Measurements from ENCODE around the gene ZFP92. TPM values are rescaled to one million over a fixed set of nuclear protein-coding genes. Genes with fewer than 3 reads are reported as not detected.
"Not testable (repeated sequence)": the region's sequence is repeated elsewhere in the genome, so short reads cannot be mapped to it uniquely, and the experiment has no call there.

ZFP92 gene
- total RNA-seq, 1 experiment from 2014 or later, result not detected

DNA sequence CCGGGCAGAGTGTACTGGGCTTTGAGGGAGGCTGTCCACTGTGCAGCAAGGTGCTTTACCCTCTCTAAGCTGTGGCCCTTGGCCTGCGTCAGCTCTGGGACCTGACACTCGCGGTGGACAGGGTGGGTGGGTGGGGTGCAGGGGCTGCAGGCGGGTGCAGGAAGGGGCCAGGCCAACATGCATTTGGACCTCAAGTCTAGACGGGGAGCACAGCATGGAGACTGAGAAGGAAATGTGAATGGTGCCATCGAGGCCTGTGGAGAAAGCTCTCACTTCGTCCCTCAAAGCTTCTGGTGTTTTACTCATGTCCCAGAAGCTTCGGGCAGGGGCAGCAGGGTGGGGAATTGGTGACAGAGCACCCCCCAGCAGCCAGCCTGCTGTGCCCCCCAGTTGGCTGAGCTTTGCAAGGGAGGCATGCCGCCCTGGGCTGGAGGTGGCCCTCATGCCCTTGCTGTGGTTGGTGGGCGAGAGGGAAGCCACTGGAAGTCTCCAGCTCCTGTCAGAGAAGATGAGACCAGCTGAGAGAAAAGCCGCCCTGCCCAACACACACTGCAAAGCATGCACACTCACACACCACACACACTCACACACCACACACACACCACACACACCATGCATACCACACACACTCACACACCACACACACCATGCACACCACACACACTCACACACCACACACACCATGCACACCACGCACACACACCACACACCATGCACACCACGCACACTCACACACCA lies 22.4 kb upstream of the ZFP92 start:
- no peaks in the 10 kb centered on the region for H3K27me3 ChIP-seq (ENCODE audit: low read length)
- no peaks in the 10 kb centered on the region for H3K4me1 ChIP-seq (ENCODE audit: low read length)
- no peak overlapping the region for H2AFZ ChIP-seq (ENCODE audit: low read length)
- no peak overlapping the region for H3K4me2 ChIP-seq (ENCODE audit: low read depth, low read length, poor library complexity, severe bottlenecking)
- no peaks in the 10 kb centered on the region for H3K79me2 ChIP-seq (ENCODE audit: low read length)
- no peaks in the 10 kb centered on the region for H4K20me1 ChIP-seq (ENCODE audit: insufficient read depth, low read depth, low read length)
- H3K36me3 ChIP-seq (ENCODE audit: insufficient read depth, low read length), result no peaks in the 10 kb centered on the region
- no peak for DNase-seq
- no peaks in the 10 kb centered on the region for H3K9me2 ChIP-seq (replicated peaks; ENCODE audit: insufficient read depth, low read length)
- H3K27ac ChIP-seq (ENCODE audit: low read length), result no peak overlapping the region
- H3K9me3 ChIP-seq (ENCODE audit: low read length), result no peaks in the 10 kb centered on the region
- no peak overlapping the region for H3K9ac ChIP-seq (ENCODE audit: low read length)
- no peak overlapping the region for H3K4me3 ChIP-seq (ENCODE audit: low read length)

- H3K36me3 ChIP-seq (ENCODE audit: insufficient read depth, low read length); H3K27ac ChIP-seq (ENCODE audit: low read length); H3K9me3 ChIP-seq (ENCODE audit: low read length); H4K20me1 ChIP-seq (ENCODE audit: insufficient read depth, low read depth, low read length); H3K27me3 ChIP-seq (ENCODE audit: low read length); H3K9ac ChIP-seq (ENCODE audit: low read length); H3K79me2 ChIP-seq (ENCODE audit: low read length); H3K4me1 ChIP-seq (ENCODE audit: low read length); H3K4me3 ChIP-seq (ENCODE audit: low read length); H3K9me2 ChIP-seq (replicated peaks; ENCODE audit: insufficient read depth, low read length); H2AFZ ChIP-seq (ENCODE audit: low read length); DNase-seq; H3K4me2 ChIP-seq (ENCODE audit: low read depth, low read length, poor library complexity, severe bottlenecking): not testable (repeated sequence)
These were observed 21.9 kb upstream of the ZFP92 start for GRCh38 chrX:153389460-153389768.

DNA sequence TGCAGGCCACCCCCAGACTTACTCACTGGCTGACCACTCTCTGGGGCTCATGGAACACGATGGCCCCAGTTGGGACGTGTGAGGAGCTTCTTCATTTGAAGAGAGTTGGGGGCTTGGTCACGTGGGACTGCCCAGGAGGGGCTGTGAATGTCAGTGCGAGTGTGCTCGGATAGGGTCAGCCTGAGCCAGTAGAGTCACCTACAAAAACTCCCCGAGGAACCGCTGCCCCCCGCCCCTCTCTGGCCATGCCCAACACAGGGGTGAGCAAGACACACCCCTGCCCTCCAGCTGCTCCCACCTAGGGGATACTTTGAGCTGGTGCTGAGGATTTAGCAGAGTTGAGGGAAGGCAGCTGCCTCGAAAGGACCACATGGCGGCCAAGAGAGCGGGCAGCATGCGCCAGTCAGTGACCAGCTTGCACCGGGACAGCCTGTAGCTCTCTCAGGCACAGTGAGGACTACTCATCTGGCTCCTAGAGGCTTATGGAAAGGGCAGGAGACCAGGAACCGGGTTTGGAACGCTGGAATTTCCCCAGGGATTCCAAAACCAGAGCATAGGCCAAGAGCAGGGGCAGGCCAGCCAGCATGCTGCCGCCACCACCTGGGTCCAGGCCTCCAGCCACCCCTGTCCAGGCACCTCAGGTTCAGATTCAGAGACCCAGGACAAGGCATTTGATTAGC lies 18.5 kb upstream of the ZFP92 start:
- no peaks in the 10 kb centered on the region for H3K79me2 ChIP-seq (ENCODE audit: low read length)
- H3K9ac ChIP-seq (ENCODE audit: low read length), result no peak overlapping the region
- H3K27ac ChIP-seq (ENCODE audit: low read length), result no peak overlapping the region
- no peak for DNase-seq
- H3K4me2 ChIP-seq (ENCODE audit: low read depth, low read length, poor library complexity, severe bottlenecking), result no peak overlapping the region
- no peaks in the 10 kb centered on the region for H4K20me1 ChIP-seq (ENCODE audit: insufficient read depth, low read depth, low read length)
- H3K4me1 ChIP-seq (ENCODE audit: low read length), result no peaks in the 10 kb centered on the region
- no peak overlapping the region for H2AFZ ChIP-seq (ENCODE audit: low read length)
- H3K27me3 ChIP-seq (ENCODE audit: low read length), result no peaks in the 10 kb centered on the region
- no peaks in the 10 kb centered on the region for H3K9me3 ChIP-seq (ENCODE audit: low read length)
- no peaks in the 10 kb centered on the region for H3K9me2 ChIP-seq (replicated peaks; ENCODE audit: insufficient read depth, low read length)
- no peaks in the 10 kb centered on the region for H3K36me3 ChIP-seq (ENCODE audit: insufficient read depth, low read length)
- no peak overlapping the region for H3K4me3 ChIP-seq (ENCODE audit: low read length)

DNA sequence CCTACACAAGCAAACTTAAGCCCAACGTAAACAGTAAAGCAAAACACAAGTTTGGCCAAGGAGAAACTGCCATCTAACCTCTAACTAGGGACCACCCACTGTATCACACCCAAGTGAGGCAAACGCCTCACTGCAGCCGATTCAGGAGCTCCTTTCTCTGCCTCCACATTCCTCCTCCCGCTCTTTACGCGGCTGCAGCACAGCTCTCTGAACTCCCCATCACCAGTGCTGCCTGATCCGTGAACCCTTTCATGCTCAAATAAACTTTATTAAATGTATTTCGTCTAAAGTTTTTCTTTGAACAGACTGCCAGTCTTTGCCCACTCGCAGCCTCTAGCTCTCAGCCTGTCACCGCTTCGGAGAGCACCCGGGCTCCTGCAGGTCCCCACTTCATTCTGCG lies 16.7 kb upstream of the ZFP92 start:
- H3K9me2 ChIP-seq (replicated peaks; ENCODE audit: insufficient read depth, low read length), result no peaks in the 10 kb centered on the region

GRCh38 chrX:153395613-153396319 lies 15.5 kb upstream of the ZFP92 start:
- Histone ChIP-seq H3K4me2 (ENCODE audit: low read depth, low read length, poor library complexity, severe bottlenecking) (no peak overlapping the region), H3K27ac (ENCODE audit: low read length) (no peak overlapping the region), H2AFZ (ENCODE audit: low read length) (no peak overlapping the region), H3K36me3 (ENCODE audit: insufficient read depth, low read length) (no peaks in the 10 kb centered on the region), H3K9me2 (replicated peaks; ENCODE audit: insufficient read depth, low read length) (no peaks in the 10 kb centered on the region), H3K4me3 (ENCODE audit: low read length) (no peak overlapping the region), H3K9me3 (ENCODE audit: low read length) (no peaks in the 10 kb centered on the region), H3K79me2 (ENCODE audit: low read length) (no peaks in the 10 kb centered on the region), H3K4me1 (ENCODE audit: low read length) (no peaks in the 10 kb centered on the region), H3K27me3 (ENCODE audit: low read length) (no peaks in the 10 kb centered on the region), H3K9ac (ENCODE audit: low read length) (no peak overlapping the region), H4K20me1 (ENCODE audit: insufficient read depth, low read depth, low read length) (no peaks in the 10 kb centered on the region)
- DNase-seq, result no peak

More for the DNA sequence above, 16.7 kb upstream of the ZFP92 start:
- H4K20me1 ChIP-seq (ENCODE audit: insufficient read depth, low read depth, low read length), result no peaks in the 10 kb centered on the region
- no peaks in the 10 kb centered on the region for H3K9me3 ChIP-seq (ENCODE audit: low read length)
- H3K4me3 ChIP-seq (ENCODE audit: low read length), result no peak overlapping the region
- no peaks in the 10 kb centered on the region for H3K27me3 ChIP-seq (ENCODE audit: low read length)
- DNase-seq, result no peak
- no peak overlapping the region for H3K9ac ChIP-seq (ENCODE audit: low read length)
- no peak overlapping the region for H3K4me2 ChIP-seq (ENCODE audit: low read depth, low read length, poor library complexity, severe bottlenecking)
- no peaks in the 10 kb centered on the region for H3K36me3 ChIP-seq (ENCODE audit: insufficient read depth, low read length)
- no peaks in the 10 kb centered on the region for H3K79me2 ChIP-seq (ENCODE audit: low read length)
- no peak overlapping the region for H3K27ac ChIP-seq (ENCODE audit: low read length)
- no peaks in the 10 kb centered on the region for H3K4me1 ChIP-seq (ENCODE audit: low read length)
- no peak overlapping the region for H2AFZ ChIP-seq (ENCODE audit: low read length)

GRCh38 chrX:153396320-153397195 lies 14.7 kb upstream of the ZFP92 start:
- no peaks in the 10 kb centered on the region for H3K79me2 ChIP-seq (ENCODE audit: low read length)
- H3K9me2 ChIP-seq (replicated peaks; ENCODE audit: insufficient read depth, low read length), result no peaks in the 10 kb centered on the region
- no peaks in the 10 kb centered on the region for H4K20me1 ChIP-seq (ENCODE audit: insufficient read depth, low read depth, low read length)
- no peak overlapping the region for H3K4me3 ChIP-seq (ENCODE audit: low read length)
- no peak for DNase-seq
- no peak overlapping the region for H3K27ac ChIP-seq (ENCODE audit: low read length)
- H3K9ac ChIP-seq (ENCODE audit: low read length), result no peak overlapping the region
- H3K4me1 ChIP-seq (ENCODE audit: low read length), result no peaks in the 10 kb centered on the region
- no peaks in the 10 kb centered on the region for H3K36me3 ChIP-seq (ENCODE audit: insufficient read depth, low read length)
- H3K4me2 ChIP-seq (ENCODE audit: low read depth, low read length, poor library complexity, severe bottlenecking), result no peak overlapping the region
- H3K27me3 ChIP-seq (ENCODE audit: low read length), result no peaks in the 10 kb centered on the region
- H3K9me3 ChIP-seq (ENCODE audit: low read length), result no peaks in the 10 kb centered on the region
- no peak overlapping the region for H2AFZ ChIP-seq (ENCODE audit: low read length)

GRCh38 chrX:153397256-153397960 lies 13.9 kb upstream of the ZFP92 start:
- no peak overlapping the region for H3K27ac ChIP-seq (ENCODE audit: low read length)
- no peak overlapping the region for H3K4me2 ChIP-seq (ENCODE audit: low read depth, low read length, poor library complexity, severe bottlenecking)
- H2AFZ ChIP-seq (ENCODE audit: low read length), result no peak overlapping the region
- peak; percentile 17 for DNase-seq
- no peaks in the 10 kb centered on the region for H3K36me3 ChIP-seq (ENCODE audit: insufficient read depth, low read length)
- H3K9ac ChIP-seq (ENCODE audit: low read length), result no peak overlapping the region
- H3K9me2 ChIP-seq (replicated peaks; ENCODE audit: insufficient read depth, low read length), result no peaks in the 10 kb centered on the region
- H3K9me3 ChIP-seq (ENCODE audit: low read length), result no peaks in the 10 kb centered on the region
- H3K4me3 ChIP-seq (ENCODE audit: low read length), result no peak overlapping the region
- no peaks in the 10 kb centered on the region for H3K79me2 ChIP-seq (ENCODE audit: low read length)
- H3K4me1 ChIP-seq (ENCODE audit: low read length), result no peaks in the 10 kb centered on the region
- H4K20me1 ChIP-seq (ENCODE audit: insufficient read depth, low read depth, low read length), result no peaks in the 10 kb centered on the region
- no peaks in the 10 kb centered on the region for H3K27me3 ChIP-seq (ENCODE audit: low read length)
